ENCODE data around the gene HOXD13.

Gene HOXD13

GRCh38 chr2:176080540-176081375 lies 11.8 kb upstream of the HOXD13 start:
- no peak for DNase-seq (ENCODE audit: low read depth, low spot score)

DNA sequence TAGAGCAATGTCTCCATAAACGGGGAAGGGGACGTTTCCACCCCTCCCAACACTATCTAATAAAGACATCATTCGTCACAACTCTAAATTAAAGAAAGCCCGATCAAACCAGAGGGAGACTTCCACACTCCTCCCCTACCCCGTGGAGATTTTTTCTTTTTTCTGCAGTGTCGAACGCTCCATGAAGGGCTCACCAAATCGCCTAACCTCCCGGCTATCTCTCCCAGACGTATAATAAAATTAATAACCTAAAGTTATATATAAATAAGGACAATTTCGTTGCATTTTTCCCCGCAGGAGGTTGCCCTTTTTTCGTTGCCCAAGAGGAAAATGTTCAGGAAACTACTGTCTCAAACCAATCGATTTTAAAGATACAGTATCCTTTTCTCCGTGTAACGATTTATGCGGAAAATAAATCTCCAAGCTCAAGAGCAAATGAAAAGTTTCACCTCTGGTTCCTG lies 11.1 kb upstream of the HOXD13 start:
- no peak for DNase-seq (ENCODE audit: low read depth, low spot score)

GRCh38 chr2:176081837-176082524 lies 10.5 kb upstream of the HOXD13 start:
- no peak for DNase-seq (ENCODE audit: low read depth, low spot score)

DNA sequence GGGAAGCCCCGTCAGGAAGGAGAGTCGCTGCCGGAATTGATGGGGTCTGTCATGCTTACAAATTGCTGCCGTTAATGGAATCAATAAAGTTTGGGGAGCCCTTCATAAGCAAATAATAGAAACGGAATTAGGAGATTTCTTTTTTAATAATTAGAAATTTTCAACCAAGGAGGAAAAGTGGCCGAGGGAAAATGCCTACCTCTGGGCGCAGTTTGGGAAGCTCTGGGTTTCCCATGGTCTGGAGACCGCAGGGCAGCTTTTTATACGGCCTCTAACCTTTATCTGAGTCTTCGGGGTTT lies 10.0 kb upstream of the HOXD13 start:
- no peak for DNase-seq (ENCODE audit: low read depth, low spot score)

DNA sequence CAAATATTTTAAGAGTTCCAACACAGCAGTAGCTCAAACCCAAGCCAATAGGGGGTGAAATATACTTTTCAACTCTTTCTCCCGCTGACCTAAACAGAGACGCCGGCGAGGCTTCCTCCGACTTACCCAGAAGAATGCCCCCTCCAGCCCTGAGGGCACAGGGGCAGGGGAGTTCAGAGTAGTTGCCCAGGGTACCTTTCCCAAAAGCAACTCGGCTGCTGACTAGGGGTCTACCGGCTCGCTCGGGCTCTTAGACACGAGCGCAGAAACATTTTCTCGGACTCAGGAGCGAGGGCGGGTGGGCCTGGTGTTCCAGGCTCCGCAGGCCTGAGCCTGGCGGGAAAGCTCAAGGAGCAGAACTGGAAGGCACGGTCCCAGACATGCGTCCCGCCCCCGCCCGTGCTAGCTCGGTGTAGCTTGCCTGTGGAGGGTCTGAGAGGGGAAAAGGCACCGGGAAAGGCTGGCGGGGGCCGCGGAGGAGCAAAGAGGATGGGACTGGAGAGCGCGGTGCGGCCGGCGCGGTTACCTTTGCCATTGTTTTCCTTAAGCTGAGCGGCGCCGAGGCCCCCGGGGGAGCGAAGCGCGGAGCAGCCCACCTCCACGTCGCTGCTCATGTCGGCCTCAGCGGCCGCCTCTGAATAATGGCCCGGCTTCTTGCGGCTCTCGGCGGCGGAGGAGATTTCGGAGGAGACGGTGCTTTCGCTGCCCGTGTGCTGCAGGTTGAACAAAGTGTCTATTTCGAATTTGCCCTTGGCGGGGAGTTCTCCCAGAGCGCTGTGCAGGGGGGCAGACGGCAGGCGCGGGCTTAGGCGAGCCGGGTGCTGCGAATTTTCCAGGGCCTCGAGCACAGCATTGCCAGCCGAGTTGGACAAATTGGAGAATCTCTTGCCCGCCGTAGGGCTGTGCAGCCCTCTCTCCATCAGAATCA lies 9.4 kb upstream of the HOXD13 start:
- DNase-seq (ENCODE audit: low read depth, low spot score), result no peak

- no peak for DNase-seq (ENCODE audit: low read depth, low spot score)
Observed at GRCh38 chr2:176083796-176084261, 8.7 kb upstream of the HOXD13 start, which contains the start of gene EVX2. Gene EVX2, minus strand, starts transcription at chr2:176083962. Its CDS starts 186 bp downstream, at chr2:176083776.

GRCh38 chr2:176084611-176085119 lies 7.9 kb upstream of the HOXD13 start:
- no peak for DNase-seq (ENCODE audit: low read depth, low spot score)

DNA sequence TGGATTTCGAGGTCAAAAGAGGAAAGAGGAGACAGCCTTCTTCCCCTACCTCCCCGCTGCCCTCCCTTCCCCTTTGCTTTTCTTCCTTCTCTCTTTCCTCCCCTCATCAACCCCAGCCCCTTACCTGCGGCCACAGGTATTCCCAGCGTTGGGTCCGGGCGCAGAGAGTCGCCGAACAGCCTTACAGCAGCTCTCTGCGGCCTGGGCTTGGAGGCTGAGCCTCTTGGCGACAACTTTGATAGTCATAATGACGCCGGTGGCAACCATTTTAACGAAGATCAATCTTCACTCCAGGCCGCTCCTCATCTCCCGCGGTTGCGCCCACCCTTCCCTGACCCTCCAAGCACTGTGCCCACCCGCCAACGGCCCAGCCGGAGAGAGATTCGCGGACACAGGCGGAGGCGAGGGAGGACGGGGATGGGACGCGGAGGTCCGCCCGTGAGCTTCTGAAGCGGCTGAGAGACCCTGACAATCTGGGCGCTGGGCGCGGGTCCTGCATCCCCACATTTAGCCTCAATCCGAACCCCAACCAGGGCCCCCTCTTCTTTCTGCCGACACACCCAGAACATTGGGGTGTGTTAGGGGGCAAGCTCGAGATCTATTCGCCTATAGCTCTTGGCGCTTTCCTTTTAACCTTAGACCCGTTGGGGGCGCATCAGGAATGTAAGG lies 7.3 kb upstream of the HOXD13 start:
- no peak for DNase-seq (ENCODE audit: low read depth, low spot score)

DNA sequence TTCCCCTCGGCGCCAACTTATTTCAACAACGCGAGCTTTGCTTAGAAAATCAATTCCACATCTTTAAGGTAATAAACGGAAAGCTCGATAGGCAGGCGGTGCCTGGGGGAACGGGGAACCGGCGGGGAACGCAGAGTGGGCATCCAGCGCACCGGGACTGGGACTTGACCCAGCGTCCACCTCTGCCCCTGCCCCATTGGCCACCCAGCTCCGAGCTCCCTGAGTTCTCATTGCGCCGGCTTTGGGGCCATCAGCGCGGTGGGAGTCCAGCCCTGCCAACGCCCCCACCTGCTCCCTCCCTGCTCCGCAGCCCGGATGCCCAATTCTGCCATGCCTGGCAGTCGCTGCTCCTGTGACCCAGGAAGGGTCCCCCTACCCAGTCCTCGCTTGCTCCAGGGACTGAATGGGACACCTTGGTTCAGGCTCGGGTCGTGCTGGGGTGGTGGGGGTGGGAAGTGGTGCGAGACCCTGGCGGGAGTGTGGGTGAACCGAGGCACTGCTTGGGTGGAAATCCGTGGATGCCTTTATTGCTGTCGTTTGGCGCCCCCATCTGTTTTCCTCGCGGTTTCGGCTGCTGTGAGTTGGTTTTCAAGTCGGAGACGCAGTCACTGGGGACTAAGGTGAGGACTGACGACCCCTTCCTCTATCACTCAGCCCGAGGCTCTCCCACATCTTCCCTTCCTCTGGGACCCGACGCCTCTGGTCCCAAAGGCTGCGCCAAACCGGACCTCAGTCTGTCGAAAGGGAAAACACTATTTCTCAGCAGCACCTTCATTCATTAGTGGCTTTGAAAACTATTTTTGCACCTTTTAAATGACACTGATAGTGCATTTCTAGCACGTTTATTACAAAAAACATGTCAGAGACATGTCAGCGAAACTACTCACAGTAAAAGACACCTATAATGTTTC lies 6.4 kb upstream of the HOXD13 start:
- DNase-seq (ENCODE audit: low read depth, low spot score), result no peak

DNA sequence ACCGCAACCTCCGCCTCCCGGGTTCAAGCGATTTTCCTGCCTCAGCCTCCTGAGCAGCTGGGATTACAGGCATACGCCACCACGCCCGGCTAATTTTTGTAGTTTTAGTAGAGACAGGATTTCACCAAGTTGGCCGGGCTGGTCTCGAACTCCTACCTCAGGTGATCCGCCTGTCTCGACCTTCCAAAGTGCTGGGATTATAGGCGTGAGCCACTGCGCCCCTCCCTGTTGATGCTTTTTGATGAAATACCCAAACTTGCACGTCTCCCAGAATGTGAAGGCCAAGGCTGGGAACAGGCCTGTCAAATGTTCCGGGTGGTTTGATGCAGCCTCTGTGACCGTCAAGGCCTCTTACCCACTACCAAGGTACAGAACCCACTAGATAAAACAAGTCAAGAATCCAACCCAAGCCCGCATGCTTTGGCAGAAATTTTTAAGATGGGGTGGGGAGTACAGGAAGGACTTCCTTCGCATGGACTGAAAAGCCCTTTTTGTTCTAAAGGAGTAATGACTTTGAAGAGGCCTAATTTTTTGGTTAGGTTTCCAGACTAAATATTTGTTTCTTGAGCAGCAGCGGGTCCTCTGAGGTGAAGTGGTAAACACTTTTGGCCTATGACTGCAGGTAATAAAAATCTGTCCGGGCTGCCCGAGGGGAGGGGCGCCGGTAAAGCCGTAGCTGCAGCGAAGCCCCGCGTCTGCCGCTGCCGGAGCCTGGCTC lies 5.0 kb upstream of the HOXD13 start:
- no peak for DNase-seq (ENCODE audit: low read depth, low spot score)

- DNase-seq (ENCODE audit: low read depth, low spot score), result no peak
Observed at GRCh38 chr2:176088048-176088936, 4.2 kb upstream of the HOXD13 start.

- DNase-seq (ENCODE audit: low read depth, low spot score), result no peak
Observed at GRCh38 chr2:176088937-176089842, 3.3 kb upstream of the HOXD13 start.

- no peak for DNase-seq (ENCODE audit: low read depth, low spot score)
Observed at GRCh38 chr2:176089843-176090395, 2.6 kb upstream of the HOXD13 start.

DNA sequence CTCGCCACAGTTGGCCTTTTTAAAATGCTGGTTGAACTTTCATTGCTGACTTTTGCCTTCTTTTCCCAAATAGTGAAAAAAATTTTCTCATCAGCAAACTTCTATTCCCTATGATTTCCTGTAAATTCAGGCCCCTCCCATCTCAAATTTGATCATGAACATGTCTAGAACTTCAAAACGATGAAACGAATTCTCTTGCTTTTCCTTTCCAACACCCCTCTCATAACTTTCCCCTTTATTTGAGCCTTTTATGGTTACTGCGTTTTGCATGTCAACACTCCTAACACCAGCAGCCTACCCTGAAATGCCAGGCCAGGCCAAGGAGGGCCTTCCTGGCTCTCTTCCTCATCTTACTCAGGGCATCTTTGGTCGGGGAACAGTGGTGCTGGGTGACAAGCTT lies 1.7 kb upstream of the HOXD13 start:
- no peak for DNase-seq (ENCODE audit: low read depth, low spot score)

DNA sequence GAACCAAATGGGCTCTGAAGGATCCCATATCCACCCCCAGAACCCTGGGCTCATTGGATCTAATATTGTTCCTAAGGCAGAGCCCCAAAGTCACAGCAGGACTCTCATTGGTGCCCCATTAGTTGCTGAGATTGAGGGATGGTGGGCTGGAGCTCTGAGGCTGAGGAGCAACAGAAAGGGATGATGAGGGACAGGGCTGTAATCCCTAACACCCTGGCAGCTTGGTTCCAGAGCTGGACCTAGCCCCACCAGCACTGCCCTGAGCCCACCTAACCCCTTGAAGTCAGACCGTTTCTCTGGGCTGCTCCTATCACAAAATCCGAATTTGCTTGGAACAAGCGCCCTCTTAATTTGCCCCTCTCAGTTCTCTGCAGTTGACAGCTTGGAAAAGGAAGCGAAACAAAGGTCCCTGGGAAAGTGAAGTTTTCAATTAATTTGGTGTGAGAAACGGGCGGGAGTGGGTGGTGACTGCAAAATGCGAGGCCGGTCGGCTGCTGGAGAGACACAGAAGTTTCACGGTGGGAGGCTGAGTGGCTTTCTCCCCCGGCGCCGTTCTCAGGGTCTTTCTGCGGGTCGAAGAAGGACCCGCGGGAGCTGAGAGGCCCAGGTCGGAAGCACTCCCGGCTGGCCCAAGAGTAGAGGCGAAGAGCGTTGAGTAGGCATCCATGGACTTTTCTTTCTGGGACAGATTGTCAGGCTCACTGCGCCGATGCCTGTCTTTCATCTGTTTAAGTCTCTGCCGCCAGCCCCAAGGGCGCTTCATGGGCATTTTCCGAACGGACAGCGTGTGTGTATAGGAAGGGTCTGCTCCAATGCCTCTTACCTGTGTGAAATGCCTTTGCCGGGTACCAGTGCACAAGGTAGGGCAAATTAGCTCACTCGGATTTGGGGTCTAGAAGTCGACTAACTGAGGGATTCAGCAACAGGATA lies 927 bp upstream of the HOXD13 start:
- DNase-seq (ENCODE audit: low read depth, low spot score), result no peak

Measured in activated CD4-positive, CD25-positive, alpha-beta regulatory T cell treated with anti-CD3 and anti-CD28 coated beads, Interleukin-2, amount 50 U/mL, for 16 hours (primary cell).